GM18873 (cell line): ENCODE data around the gene ZNF611.
"Not testable (repeated sequence)": the region's sequence is repeated elsewhere in the genome, so short reads cannot be mapped to it uniquely, and the experiment has no call there.

ENCODE experiments used
- ATAC-seq: cut with Tn5 transposase; IDR thresholded peaks from one replicate; pipeline ENCODE4 v1.9.1; 2021; ENCODE audit warnings: mild to moderate bottlenecking, moderate library complexity, moderate number of reproducible peaks; ENCODE audit not compliant: unreplicated experiment, low FRiP score

Gene ZNF611

GRCh38 chr19:52720541-52720940 is 14.3 kb downstream of the ZNF611 start:
- ATAC-seq = not testable (repeated sequence)

GRCh38 chr19:52716522-52716921 is 18.3 kb downstream of the ZNF611 start:
- ATAC-seq = no peak

GRCh38 chr19:52715902-52716301 is 18.9 kb downstream of the ZNF611 start:
- ATAC-seq = not testable (repeated sequence)

- not testable (repeated sequence) for ATAC-seq
Observed at GRCh38 chr19:52715330-52715729, 19.5 kb downstream of the ZNF611 start.

- not testable (repeated sequence) for ATAC-seq
Observed at GRCh38 chr19:52713051-52713450, 21.8 kb downstream of the ZNF611 start.

- not testable (repeated sequence) for ATAC-seq
Observed at GRCh38 chr19:52711661-52712060, 23.2 kb downstream of the ZNF611 start.

GRCh38 chr19:52710538-52710937 is 24.3 kb downstream of the ZNF611 start:
- no peak for ATAC-seq

- ATAC-seq = not testable (repeated sequence)
Observed at GRCh38 chr19:52705615-52706014, 29.2 kb downstream of the ZNF611 start.

GRCh38 chr19:52703917-52704316 is 30.9 kb downstream of the ZNF611 start:
- ATAC-seq = no peak

- ATAC-seq = no peak
Observed at GRCh38 chr19:52700673-52701072, 34.2 kb downstream of the ZNF611 start.

- ATAC-seq = not testable (repeated sequence)
Observed at GRCh38 chr19:52699555-52699954, 35.3 kb downstream of the ZNF611 start.

- no peak for ATAC-seq
Observed at GRCh38 chr19:52695996-52696395, 38.8 kb downstream of the ZNF611 start.

GRCh38 chr19:52694921-52695320 is 39.9 kb downstream of the ZNF611 start:
- no peak for ATAC-seq

- ATAC-seq = not testable (repeated sequence)
Observed at GRCh38 chr19:52694281-52694680, 40.6 kb downstream of the ZNF611 start.

- no peak for ATAC-seq
Observed at GRCh38 chr19:52692431-52693008, 42.3 kb downstream of the ZNF611 start.

- ATAC-seq = no peak
Observed at GRCh38 chr19:52691737-52692136, 43.1 kb downstream of the ZNF611 start.

GRCh38 chr19:52691215-52691610 is 43.6 kb downstream of the ZNF611 start:
- no peak for ATAC-seq

- ATAC-seq = peak; percentile 54
Observed at GRCh38 chr19:52690369-52691214, 44.3 kb downstream of the ZNF611 start.

- ATAC-seq = peak; percentile 31
Observed at GRCh38 chr19:52689843-52690368, 44.9 kb downstream of the ZNF611 start.

- not testable (repeated sequence) for ATAC-seq
Observed at GRCh38 chr19:52688925-52689796, 45.7 kb downstream of the ZNF611 start.

- ATAC-seq = no peak
Observed at GRCh38 chr19:52688335-52688734, 46.5 kb downstream of the ZNF611 start.
